Measurements from ENCODE around the gene C11orf97.

DNA sequence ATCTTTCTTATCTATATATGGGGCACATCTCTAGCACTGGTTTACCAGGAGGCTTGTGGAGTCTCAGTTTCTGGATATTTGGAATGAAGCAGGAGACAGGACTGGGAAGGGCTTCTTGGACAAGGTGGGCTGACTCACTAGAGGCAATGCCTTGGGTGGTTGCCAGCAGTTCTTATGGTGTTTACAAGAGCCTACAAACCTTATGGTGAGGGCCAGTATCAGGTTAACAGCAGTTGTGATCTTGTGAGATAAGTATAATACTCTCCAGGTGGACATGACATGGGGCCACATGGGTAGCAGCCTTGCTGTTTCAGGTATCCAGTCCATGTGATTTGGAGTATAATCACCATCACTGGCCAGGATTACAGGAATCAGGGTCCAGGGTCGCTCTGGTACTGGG, 41.7 kb downstream of the C11orf97 start:
- no peak for TF ChIP-seq POLR2AphosphoS5 (IDR thresholded peaks at IDR 0.05; ENCODE audit: low read depth, low read length)
- TF ChIP-seq SIN3A (IDR thresholded peaks at IDR 0.05; ENCODE audit: borderline replicate concordance, insufficient read depth, low read length), result no peak
- TF ChIP-seq TAF1 (IDR thresholded peaks at IDR 0.05; ENCODE audit: borderline replicate concordance, insufficient read depth, low read length), result no peak
- no peak for TF ChIP-seq FOXP2 (optimal IDR thresholded peaks at IDR 0.05; ENCODE audit: borderline replicate concordance, extremely low read depth, extremely low read length, insufficient read depth)

All from PFSK-1 (cell line).